Neuronal stem cell (in vitro differentiated cells): ENCODE data around the gene MRPS9.

Experiments used
- DNase-seq: peaks from one replicate; pipeline ENCODE4 v3.0.0-alpha.2; 2013; ENCODE audit warnings: low spot score
- H2AFZ ChIP-seq: one replicate; pipeline ENCODE4 v1.6.1; 2013; ENCODE audit warnings: mild to moderate bottlenecking, low read length, inconsistent platforms
- H2AK5ac ChIP-seq: 2 replicates; pipeline ENCODE4 v1.6.1; 2013; ENCODE audit warnings: low read depth, mild to moderate bottlenecking, inconsistent platforms, low read length, moderate library complexity, mixed read lengths
- H2BK120ac ChIP-seq: 2 replicates; pipeline ENCODE4 v1.6.1; 2013; ENCODE audit warnings: low read depth, mild to moderate bottlenecking, inconsistent platforms, low read length, moderate library complexity, mixed read lengths
- H2BK12ac ChIP-seq: one replicate; pipeline ENCODE4 v1.6.1; 2013; ENCODE audit warnings: low read length, inconsistent platforms
- H2BK15ac ChIP-seq: 2 replicates; pipeline ENCODE4 v1.6.1; 2013; ENCODE audit warnings: mild to moderate bottlenecking, low read length, inconsistent platforms, mixed read lengths
- H2BK5ac ChIP-seq: one replicate; pipeline ENCODE4 v1.6.1; 2013; ENCODE audit warnings: inconsistent platforms, mild to moderate bottlenecking, low read length, moderate library complexity
- H3K14ac ChIP-seq: one replicate; pipeline ENCODE4 v1.6.1; 2013; ENCODE audit warnings: low read length, inconsistent platforms
- H3K18ac ChIP-seq: 2 replicates; pipeline ENCODE4 v1.6.1; 2013; ENCODE audit warnings: low read length, inconsistent platforms
- H3K23ac ChIP-seq: 2 replicates; pipeline ENCODE4 v1.6.1; 2013; ENCODE audit warnings: low read depth, mild to moderate bottlenecking, mixed read lengths, low read length, inconsistent platforms; ENCODE audit not compliant: poor library complexity
- H3K27ac ChIP-seq: replicated peaks from 3 replicates; pipeline ENCODE4 v1.5.1; 2013; ENCODE audit warnings: low read length, inconsistent platforms
- H3K27me3 ChIP-seq, 3 experiments: 2 replicates each; pipeline ENCODE4 v1.6.1; 2013; ENCODE audit warnings: low read length in 3 of 3, mild to moderate bottlenecking in 2 of 3, inconsistent platforms in 1 of 3, low read depth in 1 of 3, mixed read lengths in 1 of 3, moderate library complexity in 1 of 3; ENCODE audit not compliant: control insufficient read depth in 3 of 3, insufficient read depth in 3 of 3
- H3K36me3 ChIP-seq, 2 donors: replicated peaks in 1 of 2; 2 replicates each; pipeline ENCODE4 v1.6.1; 2013; ENCODE audit warnings: low read length in 2 of 2; ENCODE audit not compliant: control insufficient read depth in 2 of 2, insufficient read depth in 2 of 2
- H3K4ac ChIP-seq: 2 replicates; pipeline ENCODE4 v1.6.1; 2013; ENCODE audit warnings: inconsistent platforms, mild to moderate bottlenecking, low read length, moderate library complexity
- H3K4me1 ChIP-seq, 2 donors: 1 replicate in 1 of 2; 2 replicates in 1 of 2; pipeline ENCODE4 v1.6.1; 2013; ENCODE audit warnings: low read length in 2 of 2, low read depth in 1 of 2; ENCODE audit not compliant: control insufficient read depth in 2 of 2, insufficient read depth in 1 of 2
- H3K4me2 ChIP-seq: one replicate; pipeline ENCODE4 v1.6.1; 2013; ENCODE audit warnings: mild to moderate bottlenecking, low read length, inconsistent platforms; ENCODE audit not compliant: insufficient read depth, poor library complexity, severe bottlenecking
- H3K4me3 ChIP-seq, 2 donors: 2 replicates each; pipeline ENCODE4 v1.5.1; 2013; ENCODE audit warnings: low read length in 2 of 2, mild to moderate bottlenecking in 2 of 2, inconsistent platforms in 1 of 2, moderate library complexity in 1 of 2
- H3K79me1 ChIP-seq: one replicate; pipeline ENCODE4 v1.6.1; 2013; ENCODE audit warnings: low read depth, mild to moderate bottlenecking, inconsistent platforms, low read length, moderate library complexity
- H3K9ac ChIP-seq: one replicate; pipeline ENCODE4 v1.6.1; 2013; ENCODE audit warnings: mild to moderate bottlenecking, low read depth, low read length, inconsistent platforms; ENCODE audit not compliant: poor library complexity
- H3K9me3 ChIP-seq, 2 donors: replicated peaks in 1 of 2; 2 replicates each; pipeline versions ENCODE3 to v1.6.1; 2013; ENCODE audit warnings: low read length in 2 of 2, mild to moderate bottlenecking in 2 of 2, inconsistent platforms in 1 of 2, low read depth in 1 of 2, mixed read lengths in 1 of 2, moderate library complexity in 1 of 2; ENCODE audit not compliant: control insufficient read depth in 2 of 2, insufficient read depth in 1 of 2
- H4K8ac ChIP-seq: one replicate; pipeline ENCODE4 v1.6.1; 2013; ENCODE audit warnings: low read depth, mild to moderate bottlenecking, inconsistent platforms, low read length, moderate library complexity
- H4K91ac ChIP-seq: one replicate; pipeline ENCODE4 v1.6.1; 2013; ENCODE audit warnings: low read length, low read depth, mild to moderate bottlenecking, inconsistent platforms; ENCODE audit not compliant: poor library complexity
- WGBS, 2 donors: extraction: QIAGEN DNeasy Blood & Tissue Kit; methylation state at CpG; one replicate each; pipeline ENCODE4 v1.1.7; 2013; ENCODE audit warnings: missing lambda C conversion rate in 2 of 2, mixed read lengths in 1 of 2; ENCODE audit not compliant: insufficient read length in 2 of 2, insufficient replicate concordance in 1 of 2; ENCODE audit errors: extremely low coverage in 2 of 2; 5-methylcytosine and 5-hydroxymethylcytosine counted together

MRPS9 gene

DNA sequence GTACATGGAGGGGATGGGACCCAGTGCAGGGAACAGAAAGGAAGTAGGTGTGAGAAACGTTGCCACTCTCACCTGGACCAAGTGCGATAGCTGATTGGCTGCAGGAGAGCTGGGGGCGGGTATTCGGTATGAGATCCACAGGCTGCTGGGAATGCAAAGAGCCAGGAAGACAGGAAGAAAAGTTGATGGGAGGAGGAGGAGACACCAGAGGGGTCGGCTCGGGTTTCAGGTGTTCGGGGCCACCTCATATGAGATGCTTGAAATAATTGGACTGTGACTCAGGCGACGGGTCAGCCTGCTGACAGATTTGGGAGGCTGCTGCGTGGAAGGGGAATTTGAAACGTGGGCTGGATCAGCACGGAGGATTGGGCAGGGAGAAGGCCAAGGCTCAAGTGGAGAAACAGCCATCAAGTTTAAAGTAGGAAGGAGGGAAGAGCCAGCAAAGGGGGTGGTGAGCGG lies 65.1 kb downstream of the MRPS9 start:
- H2AK5ac ChIP-seq = no peak overlapping the region
- no peak overlapping the region for H3K4me3 ChIP-seq
- H3K27ac ChIP-seq = peak overlapping the region; percentile 42

DNA sequence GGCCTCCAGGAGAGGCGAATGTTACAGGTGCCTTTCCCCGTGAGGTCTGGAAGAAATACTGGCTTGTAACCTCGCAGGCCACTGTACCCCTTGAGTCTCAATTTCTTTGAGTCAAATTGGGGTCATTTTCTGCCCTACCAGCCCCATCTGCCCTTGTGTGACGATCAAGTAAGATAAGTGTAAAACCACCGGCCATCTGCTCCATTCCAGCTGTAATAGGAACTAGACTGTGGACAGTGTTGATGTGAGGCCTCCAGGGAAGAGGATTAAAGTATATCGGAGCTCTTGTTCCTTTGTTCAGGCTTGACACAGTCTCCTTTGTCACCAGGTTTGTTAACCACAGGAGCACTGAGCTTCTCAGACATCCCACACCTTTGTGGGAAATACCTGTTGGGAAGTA lies 65.6 kb downstream of the MRPS9 start:
- Histone ChIP-seq H3K4me3 (no peak overlapping the region), H3K4ac (no peak overlapping the region), H2AK5ac (no peak overlapping the region), H2BK120ac (no peak overlapping the region), H3K18ac (peak overlapping the region; percentile 28), H4K91ac (no peak overlapping the region), H3K36me3 (peaks cover 4 to 24% of the 10 kb centered on the region in 2 donors), H3K27ac (peak overlapping the region; percentile 42), H3K23ac (no peak overlapping the region), H2BK15ac (no peak overlapping the region), H3K4me1 (peaks cover 0 to 12% of the 10 kb centered on the region in 2 donors), H2BK5ac (no peak overlapping the region), H2BK12ac (no peak overlapping the region), H3K9me3 (no peaks in the 10 kb centered on the region), H3K79me1 (no peaks in the 10 kb centered on the region), H2AFZ (no peak overlapping the region), H3K4me2 (no peak overlapping the region), H3K9ac (no peak overlapping the region), H4K8ac (no peak overlapping the region), H3K27me3 (no peaks in the 10 kb centered on the region), H3K14ac (no peak overlapping the region)
- DNase-seq = no peak
- WGBS, 2 donors = no CpG with 5 or more reads among the region's 6 CpGs

More for the DNA sequence above, 65.1 kb downstream of the MRPS9 start:
- Histone ChIP-seq H4K8ac (no peak overlapping the region), H3K4me2 (no peak overlapping the region), H3K9me3 (no peaks in the 10 kb centered on the region), H3K79me1 (no peaks in the 10 kb centered on the region), H3K18ac (no peak overlapping the region), H3K4me1 (peaks cover 0 to 12% of the 10 kb centered on the region in 2 donors), H3K27me3 (no peaks in the 10 kb centered on the region), H2AFZ (no peak overlapping the region), H2BK5ac (no peak overlapping the region), H3K23ac (no peak overlapping the region), H4K91ac (no peak overlapping the region), H3K9ac (no peak overlapping the region), H2BK15ac (no peak overlapping the region), H3K4ac (no peak overlapping the region), H3K36me3 (peaks cover 4 to 29% of the 10 kb centered on the region in 2 donors), H2BK120ac (no peak overlapping the region), H2BK12ac (no peak overlapping the region), H3K14ac (no peak overlapping the region)
- WGBS, 2 donors = no CpG with 5 or more reads among the region's 13 CpGs
- peak; percentile 18 for DNase-seq

DNA sequence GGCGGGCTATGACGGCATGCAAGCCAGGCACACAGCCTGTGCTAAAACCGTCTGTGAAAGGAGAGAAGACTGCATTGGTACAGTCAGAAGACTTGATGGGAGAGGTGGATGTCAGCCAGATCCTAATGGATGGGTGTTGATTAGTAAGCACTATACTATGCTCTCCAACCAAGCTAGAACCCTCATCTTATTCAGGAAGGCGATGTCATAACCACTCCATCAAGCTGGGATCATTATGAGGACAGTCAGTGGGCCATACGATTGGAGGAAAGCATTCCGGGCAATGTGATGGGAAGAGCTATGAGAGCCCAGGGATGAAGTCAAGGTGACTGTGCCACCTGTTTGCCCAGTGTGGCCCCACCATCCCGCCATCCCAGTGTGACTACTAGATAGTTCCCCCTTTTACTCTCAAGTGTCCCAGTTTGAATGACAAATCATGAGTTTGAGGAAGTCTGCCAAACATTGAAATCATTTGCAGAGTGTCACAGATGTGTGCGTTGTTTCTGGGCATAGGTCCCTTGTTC lies 66.4 kb downstream of the MRPS9 start:
- H3K27ac ChIP-seq = no peak overlapping the region

DNA sequence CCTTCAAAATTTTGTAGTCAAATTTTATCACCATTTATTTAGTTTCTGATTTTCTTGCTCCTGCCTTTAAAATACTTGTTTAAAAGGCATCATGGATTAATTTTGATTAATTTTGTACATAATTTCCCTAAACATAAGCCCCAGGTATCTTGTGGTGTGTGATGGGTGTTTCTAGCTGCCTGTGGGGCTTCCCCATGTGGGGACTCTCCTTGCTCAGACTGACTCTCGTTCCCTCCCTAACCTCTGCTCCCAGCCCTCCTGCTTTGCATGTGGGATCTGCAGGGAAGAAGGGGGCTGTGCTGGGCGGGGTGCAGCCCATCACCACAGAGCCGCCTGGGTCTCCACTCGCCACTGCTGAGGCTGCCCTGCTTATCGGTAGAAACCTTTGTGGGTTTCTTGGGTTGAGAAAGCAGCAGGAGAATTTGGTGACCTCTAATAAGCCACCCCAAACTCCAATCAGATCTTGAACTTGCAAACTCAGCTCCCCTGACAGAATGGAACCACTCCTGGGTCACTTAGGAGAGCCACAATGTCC lies 72.5 kb downstream of the MRPS9 start:
- no CpG with 5 or more reads among the region's 5 CpGs for WGBS, 2 donors
- H2BK5ac ChIP-seq = no peak overlapping the region

More for the DNA sequence above, 66.4 kb downstream of the MRPS9 start:
- no peak overlapping the region for H2BK15ac ChIP-seq
- H3K23ac ChIP-seq = no peak overlapping the region
- H3K27me3 ChIP-seq = no peaks in the 10 kb centered on the region
- WGBS, 2 donors = no CpG with 5 or more reads among the region's 8 CpGs
- no peak overlapping the region for H2BK120ac ChIP-seq
- H2BK5ac ChIP-seq = no peak overlapping the region
- H3K79me1 ChIP-seq = no peaks in the 10 kb centered on the region
- H3K18ac ChIP-seq = no peak overlapping the region
- H4K91ac ChIP-seq = no peak overlapping the region
- no peak overlapping the region for H3K4me2 ChIP-seq
- H3K14ac ChIP-seq = no peak overlapping the region
- H3K4me3 ChIP-seq = no peak overlapping the region
- no peak overlapping the region for H2AK5ac ChIP-seq
- H3K4ac ChIP-seq = no peak overlapping the region
- H4K8ac ChIP-seq = no peak overlapping the region
- H3K9me3 ChIP-seq = no peaks in the 10 kb centered on the region
- no peak overlapping the region for H2AFZ ChIP-seq
- H3K4me1 ChIP-seq = peaks cover 0 to 12% of the 10 kb centered on the region in 2 donors
- H3K9ac ChIP-seq = no peak overlapping the region
- H2BK12ac ChIP-seq = no peak overlapping the region
- peaks cover 4 to 20% of the 10 kb centered on the region in 2 donors for H3K36me3 ChIP-seq
- DNase-seq = no peak

More for the DNA sequence above, 72.5 kb downstream of the MRPS9 start:
- Histone ChIP-seq H3K4me3 (no peak overlapping the region), H2AFZ (no peak overlapping the region), H2BK15ac (no peak overlapping the region), H2BK120ac (no peak overlapping the region), H3K36me3 (no peaks in the 10 kb centered on the region), H2AK5ac (no peak overlapping the region), H3K9ac (no peak overlapping the region), H3K18ac (peak overlapping the region; percentile 37), H3K79me1 (no peaks in the 10 kb centered on the region), H4K91ac (no peak overlapping the region), H3K27ac (no peak overlapping the region), H3K4me2 (no peak overlapping the region), H3K4me1 (peaks cover 0 to 4% of the 10 kb centered on the region in 2 donors), H2BK12ac (peak overlapping the region; percentile 16), H3K23ac (no peak overlapping the region), H3K27me3 (no peaks in the 10 kb centered on the region), H4K8ac (no peak overlapping the region), H3K14ac (no peak overlapping the region), H3K9me3 (no peaks in the 10 kb centered on the region), H3K4ac (no peak overlapping the region)
- DNase-seq = no peak
